PC-9 (cell line): ENCODE results near the gene ACKR2. TPM values are rescaled to one million over a fixed set of nuclear protein-coding genes. Genes with fewer than 3 reads are reported as not detected.

ENCODE experiments used
- BruUV-seq: library from RNA; stranded (reverse); fragments of 400-500 nt; replicated peaks from 2 replicates; lab custom pipeline; 2021; lab: Mats Ljungman, UMichigan
- CTCF ChIA-PET: fragments of 300-600 bp; sonication (Branson Sonifier 250); formaldehyde crosslinking; loops from one replicate; lab custom pipeline; 2022; ENCODE audit warnings: antibody characterized with exemption; lab: Charles Lee
- POLR2A ChIA-PET: fragments of 300-600 bp; sonication (Branson Sonifier 250); formaldehyde crosslinking; loops from one replicate; lab custom pipeline; 2022; ENCODE audit warnings: antibody characterized with exemption; ENCODE audit not compliant: unreplicated experiment; lab: Charles Lee
- DNase-seq, 2 experiments: peaks; one replicate each; pipeline versions ENCODE4 v3.0.0 to v3.0.0-alpha.2; 2015 to 2022; ENCODE audit warnings: mixed read lengths in 1 of 2
- H2AFZ ChIP-seq: fragments of 200-600 bp; sonication (generic); 2 replicates; pipeline ENCODE4 v1.8.1; 2017; ENCODE audit warnings: antibody characterized with exemption
- H3F3A ChIP-seq: fragments of 200-600 bp; sonication (generic); 2 replicates; pipeline ENCODE4 v1.8.1; 2017; ENCODE audit warnings: antibody characterized with exemption, mild to moderate bottlenecking, low read depth; ENCODE audit not compliant: insufficient read depth
- H3K27ac ChIP-seq: fragments of 200-600 bp; sonication (generic); 2 replicates; pipeline ENCODE4 v1.6.1; 2016; ENCODE audit warnings: mixed run types
- H3K27me3 ChIP-seq: fragments of 200-600 bp; sonication (generic); 2 replicates; pipeline ENCODE4 v1.6.1; 2016; ENCODE audit warnings: low read depth, mixed run types; ENCODE audit not compliant: insufficient read depth
- H3K36me3 ChIP-seq: fragments of 200-600 bp; sonication (generic); 2 replicates; pipeline ENCODE4 v1.6.1; 2016; ENCODE audit warnings: low read depth, mixed run types
- H3K4me1 ChIP-seq: fragments of 200-600 bp; sonication (generic); replicated peaks from 2 replicates; pipeline ENCODE4 v1.6.1; 2016; ENCODE audit warnings: mixed run types; ENCODE audit not compliant: insufficient read depth
- H3K4me2 ChIP-seq: fragments of 200-600 bp; sonication (generic); 2 replicates; pipeline ENCODE4 v1.6.1; 2017; ENCODE audit warnings: mixed run types
- H3K4me3 ChIP-seq: fragments of 200-600 bp; sonication (generic); 2 replicates; pipeline ENCODE4 v1.6.1; 2016; ENCODE audit warnings: mixed run types
- H3K79me2 ChIP-seq: fragments of 200-600 bp; sonication (generic); 2 replicates; pipeline ENCODE4 v1.6.1; 2017; ENCODE audit warnings: low read depth, mixed run types
- H3K9me2 ChIP-seq: fragments of 200-600 bp; sonication (generic); 2 replicates; pipeline ENCODE4 v1.8.1; 2017; ENCODE audit warnings: mild to moderate bottlenecking; ENCODE audit not compliant: insufficient read depth
- H3K9me3 ChIP-seq: fragments of 200-600 bp; sonication (generic); 2 replicates; pipeline ENCODE4 v1.8.1; 2016; ENCODE audit warnings: low read depth; ENCODE audit not compliant: insufficient read depth
- H4K20me1 ChIP-seq: fragments of 200-600 bp; sonication (generic); 2 replicates; pipeline ENCODE4 v1.8.1; 2017; ENCODE audit not compliant: insufficient read depth
- EZH2 ChIP-seq: fragments of 200-600 bp; sonication (generic); IDR thresholded peaks from 2 replicates; pipeline ENCODE4 v1.8.0; 2017; ENCODE audit warnings: antibody characterized with exemption, low read depth
- intact Hi-C: fragments of 100-400 bp; cut with micrococcal nuclease; formaldehyde crosslinking; loops from one replicate; pipeline ENCODE4 v1.10.0; 2022; ENCODE audit not compliant: unreplicated experiment
- total RNA-seq: library from RNA; stranded (reverse); gene quantifications from 2 replicates; pipeline ENCODE4 v1.2.3, GENCODE V29; 2021
- TF ChIP-seq, protein P1 (sequence below): fragments of 200-600 bp; sonication (generic); conservative IDR thresholded peaks from 2 replicates; pipeline ENCODE4 v1.6.1; 2017; ENCODE audit warnings: mixed run types, antibody characterized with exemption, mild to moderate bottlenecking, moderate library complexity

Gene ACKR2
- total RNA-seq, 1 experiment from 2014 or later, result 2.9 TPM

DNA sequence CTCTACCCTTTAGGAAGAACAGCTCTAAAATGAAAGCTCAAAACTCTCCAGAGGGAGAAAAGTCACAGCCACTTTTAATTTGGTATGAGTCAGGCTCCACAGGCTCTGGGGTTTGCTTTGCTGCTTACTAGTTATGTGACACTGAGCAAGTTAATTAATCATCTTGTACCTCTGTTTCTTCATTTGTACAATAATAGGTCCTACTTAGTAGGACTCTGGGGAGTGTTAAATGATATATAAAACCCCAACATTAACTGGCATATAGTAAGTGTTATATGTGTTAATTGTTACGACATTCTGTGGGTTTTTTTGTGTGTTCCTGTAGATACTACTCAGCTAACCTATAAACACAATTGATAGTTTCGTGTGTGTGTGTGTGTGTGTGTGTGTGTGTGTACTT is 6.6 kb downstream of the ACKR2 start:
- BruUV-seq, result no TSS peak
- POLR2A ChIA-PET, result no interaction called here

DNA sequence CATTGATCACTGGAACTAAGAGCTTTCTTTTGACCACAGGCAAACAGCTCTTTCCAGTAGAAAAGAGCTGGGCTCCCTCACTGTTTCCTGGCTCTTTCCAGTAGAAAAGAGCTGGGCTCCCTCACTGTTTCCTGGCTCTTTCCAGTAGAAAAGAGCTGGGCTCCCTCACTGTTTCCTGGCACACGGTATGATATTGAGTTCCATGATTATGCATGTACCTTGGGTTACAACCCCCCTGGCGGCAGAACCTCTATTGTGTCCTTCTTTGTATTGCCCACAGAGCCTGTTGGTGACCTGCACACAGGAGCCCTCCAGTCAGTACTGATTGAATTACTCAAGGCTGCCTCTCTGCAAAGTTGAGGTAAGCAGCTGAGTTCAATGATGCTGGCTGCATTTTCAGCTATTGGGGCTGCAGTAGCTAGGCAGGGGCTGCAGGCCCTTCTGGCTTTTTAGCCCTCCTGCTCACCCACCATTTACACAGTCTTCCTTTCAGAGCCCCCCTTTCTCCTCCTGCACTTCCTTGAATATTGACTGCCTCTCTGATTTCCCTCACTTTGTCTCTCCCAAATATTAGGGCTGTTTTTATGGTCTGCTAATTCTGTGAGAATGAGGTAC is 10.2 kb downstream of the ACKR2 start:
- no peak for TF ChIP-seq EZH2
- TF ChIP-seq, protein P1, sequence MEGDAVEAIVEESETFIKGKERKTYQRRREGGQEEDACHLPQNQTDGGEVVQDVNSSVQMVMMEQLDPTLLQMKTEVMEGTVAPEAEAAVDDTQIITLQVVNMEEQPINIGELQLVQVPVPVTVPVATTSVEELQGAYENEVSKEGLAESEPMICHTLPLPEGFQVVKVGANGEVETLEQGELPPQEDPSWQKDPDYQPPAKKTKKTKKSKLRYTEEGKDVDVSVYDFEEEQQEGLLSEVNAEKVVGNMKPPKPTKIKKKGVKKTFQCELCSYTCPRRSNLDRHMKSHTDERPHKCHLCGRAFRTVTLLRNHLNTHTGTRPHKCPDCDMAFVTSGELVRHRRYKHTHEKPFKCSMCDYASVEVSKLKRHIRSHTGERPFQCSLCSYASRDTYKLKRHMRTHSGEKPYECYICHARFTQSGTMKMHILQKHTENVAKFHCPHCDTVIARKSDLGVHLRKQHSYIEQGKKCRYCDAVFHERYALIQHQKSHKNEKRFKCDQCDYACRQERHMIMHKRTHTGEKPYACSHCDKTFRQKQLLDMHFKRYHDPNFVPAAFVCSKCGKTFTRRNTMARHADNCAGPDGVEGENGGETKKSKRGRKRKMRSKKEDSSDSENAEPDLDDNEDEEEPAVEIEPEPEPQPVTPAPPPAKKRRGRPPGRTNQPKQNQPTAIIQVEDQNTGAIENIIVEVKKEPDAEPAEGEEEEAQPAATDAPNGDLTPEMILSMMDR, result no peak
- no peaks in the 10 kb centered on the region for H3K9me3 ChIP-seq
- H3K4me2 ChIP-seq, result peak overlapping the region; percentile 9; the same call in 1 of the 2 replicates
- peaks cover 54% of the 10 kb centered on the region for H3K4me1 ChIP-seq
- ChIA-PET POLR2A (no interaction called here), CTCF (no interaction called here)
- no peak overlapping the region for H3K4me3 ChIP-seq
- H3F3A ChIP-seq, result peaks cover 45% of the 10 kb centered on the region
- no TSS peak for BruUV-seq
- peaks cover 71% of the 10 kb centered on the region for H3K79me2 ChIP-seq
- DNase-seq, result no peak
- H3K9me2 ChIP-seq, result no peaks in the 10 kb centered on the region
- no peaks in the 10 kb centered on the region for H3K27me3 ChIP-seq
- peak overlapping the region; percentile 82 for H3K27ac ChIP-seq
- intact Hi-C loops, result no loop called here
- H3K36me3 ChIP-seq, result peaks cover 3% of the 10 kb centered on the region; the same call in 1 of the 2 replicates
- no peak overlapping the region for H2AFZ ChIP-seq
- H4K20me1 ChIP-seq, result no peaks in the 10 kb centered on the region; the same call in 1 of the 2 replicates

More for the DNA sequence above, 6.6 kb downstream of the ACKR2 start:
- H3K4me2 ChIP-seq, result peak overlapping the region; percentile 41
- intact Hi-C loops, result no loop called here
- CTCF ChIA-PET, result interaction anchor here (0.7 kb wide), 1 partner anchor 32 kb away, joined by 3 read pairs; no protein-coding TSS in a partner anchor
- H3K9me2 ChIP-seq, result no peaks in the 10 kb centered on the region
- peaks cover 62% of the 10 kb centered on the region for H3K4me1 ChIP-seq
- no peaks in the 10 kb centered on the region; the same call in 1 of the 2 replicates for H4K20me1 ChIP-seq
- H2AFZ ChIP-seq, result no peak overlapping the region
- no peaks in the 10 kb centered on the region for H3K36me3 ChIP-seq
- no peak overlapping the region for H3K4me3 ChIP-seq
- TF ChIP-seq, protein P1, result no peak
- TF ChIP-seq EZH2, result no peak
- no peaks in the 10 kb centered on the region for H3K27me3 ChIP-seq
- peak in 1 of 2 experiments; percentile 51 for DNase-seq
- no peaks in the 10 kb centered on the region for H3K9me3 ChIP-seq
- H3K27ac ChIP-seq, result peak overlapping the region; percentile 48; the same call in 1 of the 2 replicates
- H3K79me2 ChIP-seq, result peaks cover 76% of the 10 kb centered on the region
- H3F3A ChIP-seq, result peaks cover 37% of the 10 kb centered on the region

DNA sequence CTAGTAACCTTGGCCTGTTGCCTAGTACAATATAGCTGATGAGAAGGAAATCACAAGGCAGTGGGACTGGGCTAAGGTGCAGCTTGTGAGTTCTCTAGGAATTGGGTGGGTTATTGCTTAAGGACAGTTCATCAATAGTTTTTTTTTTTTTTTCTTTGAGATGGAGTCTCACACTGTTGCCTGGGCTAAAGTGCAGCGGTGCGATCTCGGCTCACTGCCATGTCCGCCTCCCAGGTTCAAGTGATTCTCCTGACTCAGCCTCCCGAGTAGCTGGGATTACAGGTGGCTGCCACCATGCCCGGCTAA is 11.5 kb downstream of the ACKR2 start:
- BruUV-seq, result no TSS peak
- Histone ChIP-seq H3K4me1 (peaks cover 53% of the 10 kb centered on the region), H2AFZ (no peak overlapping the region), H3K27me3 (no peaks in the 10 kb centered on the region), H3K4me2 (0 out of 2 replicates have a peak overlapping the region, but pooled peaks have one; percentile 1), H3F3A (peaks cover 39% of the 10 kb centered on the region), H3K36me3 (peaks cover 3% of the 10 kb centered on the region; the same call in 1 of the 2 replicates), H3K27ac (peak overlapping the region; percentile 82), H3K4me3 (no peak overlapping the region), H3K9me2 (no peaks in the 10 kb centered on the region), H3K79me2 (peaks cover 71% of the 10 kb centered on the region), H3K9me3 (no peaks in the 10 kb centered on the region), H4K20me1 (no peaks in the 10 kb centered on the region; the same call in 1 of the 2 replicates)
- intact Hi-C loops, result no loop called here
- CTCF ChIA-PET, result interaction anchor here (0.6 kb wide), 2 partner anchors 13 to 323 kb away, joined by 5 read pairs; no protein-coding TSS in a partner anchor
- POLR2A ChIA-PET, result interaction anchor here (0.7 kb wide), 1 partner anchor 16 kb away, joined by 24 read pairs; no protein-coding TSS in a partner anchor
- TF ChIP-seq, protein P1, result no peak
- TF ChIP-seq EZH2, result no peak
- no peak for DNase-seq
